Smooth muscle cell (in vitro differentiated cells): ENCODE results near the gene MBOAT2. TPM values are rescaled to one million over a fixed set of nuclear protein-coding genes. Genes with fewer than 3 reads are reported as not detected.
"Not testable (repeated sequence)": the region's sequence is repeated elsewhere in the genome, so short reads cannot be mapped to it uniquely, and the experiment has no call there.

Source experiments
- DNase-seq: peaks from one replicate; lab custom pipeline; 2025; ENCODE audit not compliant: unreplicated experiment; lab: John Stamatoyannopoulos, UW
- H2AFZ ChIP-seq: fragments of 200-600 bp; sonication (generic); 2 replicates; pipeline ENCODE4 v1.6.0; 2016; ENCODE audit warnings: antibody characterized with exemption, low read depth, mild to moderate bottlenecking
- H3F3A ChIP-seq: fragments of 200-600 bp; sonication (generic); 2 replicates; pipeline ENCODE4 v1.6.0; 2017; ENCODE audit warnings: antibody characterized with exemption, low read depth
- H3K27ac ChIP-seq: fragments of 200-600 bp; sonication (generic); 2 replicates; pipeline ENCODE4 v1.5.1; 2016; ENCODE audit warnings: low read depth, mild to moderate bottlenecking
- H3K27me3 ChIP-seq: fragments of 200-600 bp; sonication (generic); 2 replicates; pipeline ENCODE4 v1.6.1; 2016; ENCODE audit warnings: low read depth, mild to moderate bottlenecking
- H3K36me3 ChIP-seq: fragments of 200-600 bp; sonication (generic); 2 replicates; pipeline ENCODE4 v1.5.1; 2016; ENCODE audit warnings: low read depth
- H3K4me1 ChIP-seq: fragments of 200-600 bp; sonication (generic); 2 replicates; pipeline ENCODE4 v1.5.1; 2016; ENCODE audit warnings: low read depth
- H3K4me2 ChIP-seq: fragments of 200-600 bp; sonication (generic); 2 replicates; pipeline ENCODE4 v1.6.0; 2016; ENCODE audit warnings: mild to moderate bottlenecking
- H3K4me3 ChIP-seq: fragments of 200-600 bp; sonication (generic); 2 replicates; pipeline ENCODE4 v1.5.1; 2016; ENCODE audit warnings: mild to moderate bottlenecking
- H3K79me2 ChIP-seq: fragments of 200-600 bp; sonication (generic); 2 replicates; pipeline ENCODE4 v1.6.0; 2016; ENCODE audit warnings: low read depth, mild to moderate bottlenecking
- H3K9ac ChIP-seq: fragments of 200-600 bp; sonication (generic); 2 replicates; pipeline ENCODE4 v1.6.0; 2016; ENCODE audit warnings: low read depth
- H3K9me3 ChIP-seq: fragments of 200-600 bp; sonication (generic); replicated peaks from 2 replicates; pipeline ENCODE4 v1.5.1; 2016; ENCODE audit warnings: low read depth
- H4K20me1 ChIP-seq: fragments of 200-600 bp; sonication (generic); 2 replicates; pipeline ENCODE4 v1.6.0; 2016; ENCODE audit warnings: low read depth
- CTCF ChIP-seq: fragments of 200-600 bp; sonication (generic); IDR thresholded peaks from 2 replicates; pipeline ENCODE4 v1.5.1; 2017; ENCODE audit warnings: borderline replicate concordance, mild to moderate bottlenecking, antibody characterized with exemption; ENCODE audit not compliant: insufficient read depth, poor library complexity, severe bottlenecking
- WGBS: methylation state at CpG from one replicate; pipeline ENCODE4 v1.1.7; 2016; ENCODE audit warnings: low lambda C conversion rate; 5-methylcytosine and 5-hydroxymethylcytosine counted together
- polyA plus RNA-seq: library from polyadenylated mRNA; unstranded; fragments of >200 nt; fragmentation: Nextera tagmentation; extraction: Ambion mirVana; gene quantifications from 2 replicates; pipeline ENCODE4 v1.2.1, GENCODE V29; 2016
- total RNA-seq: library from RNA; depleted of rRNA; stranded (reverse); fragments of >200 nt; gene quantifications from 2 replicates; pipeline ENCODE4 v1.2.3, GENCODE V29; 2014

The MBOAT2 gene
- total and polyA plus RNA-seq, 2 experiments from 2014 or later: 24.1 to 32.6 TPM

DNA sequence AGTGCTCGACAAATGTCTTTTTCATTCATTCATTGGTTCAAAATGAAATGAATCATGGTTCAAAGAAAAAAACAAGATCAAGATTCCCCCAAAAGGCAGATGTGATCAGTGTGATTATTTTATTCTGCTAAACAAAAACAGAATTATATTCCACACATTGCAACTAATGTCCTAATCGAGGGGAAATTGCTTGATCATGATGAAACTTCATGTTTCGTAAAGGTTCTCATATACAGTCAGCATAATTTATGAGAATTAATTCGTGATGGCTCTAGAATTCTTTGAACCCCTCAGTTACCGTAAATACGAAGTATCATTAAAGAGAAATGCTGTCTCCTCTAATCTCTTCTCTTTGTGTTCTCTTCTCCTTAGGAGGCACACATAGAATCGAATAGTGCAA is 42.1 kb upstream of the MBOAT2 start:
- no peaks in the 10 kb centered on the region for H3K36me3 ChIP-seq
- H2AFZ ChIP-seq: no peak overlapping the region
- H3K27me3 ChIP-seq: no peaks in the 10 kb centered on the region
- H3K9me3 ChIP-seq: no peaks in the 10 kb centered on the region
- H3K9ac ChIP-seq: no peak overlapping the region
- no peak for TF ChIP-seq CTCF
- no peak overlapping the region for H3K4me2 ChIP-seq
- H3K4me1 ChIP-seq: no peaks in the 10 kb centered on the region
- H3K79me2 ChIP-seq: no peaks in the 10 kb centered on the region
- no peaks in the 10 kb centered on the region for H3F3A ChIP-seq
- H3K4me3 ChIP-seq: no peak overlapping the region
- no peaks in the 10 kb centered on the region for H4K20me1 ChIP-seq
- 90% methylated on average over 7 of the region's 7 CpGs for WGBS
- DNase-seq: no peak
- no peak overlapping the region for H3K27ac ChIP-seq

DNA sequence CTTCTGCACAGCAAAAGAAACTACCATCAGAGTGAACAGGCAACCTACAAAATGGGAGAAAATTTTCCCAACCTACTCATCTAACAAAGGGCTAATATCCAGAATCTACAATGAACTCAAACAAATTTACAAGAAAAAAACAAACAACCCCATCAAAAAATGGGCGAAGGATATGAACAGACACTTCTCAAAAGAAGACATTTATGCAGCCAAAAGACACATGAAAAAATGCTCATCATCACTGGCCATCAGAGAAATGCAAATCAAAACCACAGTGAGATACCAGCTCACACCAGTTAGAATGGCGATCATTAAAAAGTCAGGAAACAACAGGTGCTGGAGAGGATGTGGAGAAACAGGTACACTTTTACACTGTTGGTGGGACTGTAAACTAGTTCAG is 40.0 kb upstream of the MBOAT2 start:
- not testable (repeated sequence) for H3K27me3 ChIP-seq, H4K20me1 ChIP-seq, H3K4me1 ChIP-seq, H3K4me3 ChIP-seq, H3K4me2 ChIP-seq, DNase-seq, H3K9me3 ChIP-seq, H3F3A ChIP-seq, H3K27ac ChIP-seq, H3K79me2 ChIP-seq, H3K36me3 ChIP-seq, H3K9ac ChIP-seq, H2AFZ ChIP-seq
- 82% methylated on average over 2 of the region's 2 CpGs for WGBS

GRCh38 chr2:9037166-9037565 is 33.7 kb upstream of the MBOAT2 start:
- no peak for DNase-seq
- Histone ChIP-seq H3K27ac (no peak overlapping the region), H3K4me1 (peaks cover 4% of the 10 kb centered on the region), H3K9me3 (no peaks in the 10 kb centered on the region), H4K20me1 (no peaks in the 10 kb centered on the region), H3K4me2 (no peak overlapping the region), H3K9ac (no peak overlapping the region), H2AFZ (no peak overlapping the region), H3K79me2 (no peaks in the 10 kb centered on the region), H3K36me3 (no peaks in the 10 kb centered on the region), H3F3A (no peaks in the 10 kb centered on the region), H3K27me3 (no peaks in the 10 kb centered on the region), H3K4me3 (no peak overlapping the region)
- no peak for TF ChIP-seq CTCF
- WGBS: 3% methylated on average over 1 of the region's 1 CpG

DNA sequence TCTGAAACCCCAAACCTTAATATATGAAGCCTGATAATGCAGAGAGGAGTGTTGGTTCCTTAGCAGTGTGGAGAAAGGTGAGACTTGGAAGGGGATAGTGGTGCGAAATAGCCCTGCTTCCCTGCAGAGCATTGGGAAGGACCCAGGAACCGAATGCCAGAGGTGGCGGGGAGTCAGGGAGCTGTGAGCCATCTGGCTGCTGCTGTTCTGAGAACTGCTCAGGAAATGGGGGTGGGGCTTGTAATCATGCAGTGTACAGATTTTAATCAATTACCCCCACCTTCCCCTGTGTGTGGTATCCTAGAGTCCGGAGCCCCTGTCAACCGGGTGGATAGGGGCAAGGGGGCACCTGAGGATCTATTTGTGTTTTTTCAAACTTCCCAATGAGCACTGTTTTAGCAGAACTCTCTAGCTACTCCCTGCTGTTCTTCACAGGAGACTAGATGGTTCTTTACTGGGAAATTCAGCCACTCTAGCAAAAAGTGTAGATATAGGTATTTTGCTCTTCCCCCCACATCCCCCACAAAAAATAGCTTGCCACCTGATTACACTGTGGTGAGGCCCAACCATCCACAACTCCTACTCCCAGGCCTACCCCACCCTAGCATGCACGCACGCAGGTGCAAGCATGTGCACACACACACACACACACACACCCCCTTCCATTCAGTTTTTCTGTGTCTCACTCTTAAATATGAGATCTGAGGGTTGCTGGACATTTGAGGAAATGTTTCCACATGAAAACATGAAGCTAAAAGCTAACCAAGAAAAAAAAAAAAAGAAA is 30.1 kb upstream of the MBOAT2 start:
- H3K27me3 ChIP-seq: no peaks in the 10 kb centered on the region
- no peak overlapping the region for H3K27ac ChIP-seq
- H2AFZ ChIP-seq: peak overlapping the region; percentile 11
- peaks cover 4% of the 10 kb centered on the region for H3K4me1 ChIP-seq
- DNase-seq: no peak
- no peaks in the 10 kb centered on the region for H3K79me2 ChIP-seq
- no peaks in the 10 kb centered on the region for H3F3A ChIP-seq
- no peak for TF ChIP-seq CTCF
- no peak overlapping the region for H3K4me3 ChIP-seq
- H3K9me3 ChIP-seq: no peaks in the 10 kb centered on the region
- H4K20me1 ChIP-seq: no peaks in the 10 kb centered on the region
- no peak overlapping the region for H3K4me2 ChIP-seq
- WGBS: 82% methylated on average over 7 of the region's 7 CpGs
- H3K9ac ChIP-seq: no peak overlapping the region
- H3K36me3 ChIP-seq: no peaks in the 10 kb centered on the region
